Amniotic epithelial cell (primary cell): ENCODE measurements around the gene ZRANB1.

ENCODE experiments used
- DNase-seq: peaks from one replicate; pipeline ENCODE4 v3.0.0-alpha.2; 2010; ENCODE audit warnings: low read depth

ZRANB1 gene

DNA sequence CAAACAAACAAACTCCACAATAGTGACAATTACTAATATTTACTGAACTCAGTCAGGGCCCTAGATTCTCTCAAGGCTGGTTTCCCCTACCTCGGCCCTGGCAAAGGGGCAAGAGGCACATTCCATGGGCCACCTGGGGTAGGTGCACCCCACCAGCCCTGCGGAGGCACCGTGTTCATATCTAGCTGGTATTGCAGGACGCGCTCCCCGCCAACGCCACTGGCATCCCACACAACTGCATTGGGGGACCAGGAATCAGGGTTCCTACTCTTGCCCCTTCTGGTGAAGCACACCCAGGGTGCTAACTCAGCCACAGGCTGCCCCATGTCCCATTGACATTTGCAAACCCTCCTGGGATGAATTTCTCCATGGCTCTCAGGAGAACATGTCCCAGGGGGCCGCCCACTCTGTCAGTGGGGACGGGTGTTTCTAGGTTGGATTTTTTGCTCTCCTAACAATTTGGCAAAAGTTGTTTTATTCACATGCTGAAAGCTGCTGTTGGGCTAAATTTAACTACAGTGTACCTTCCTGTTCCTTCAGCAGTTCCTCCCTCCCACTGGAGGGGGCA is 76.7 kb downstream of the ZRANB1 start:
- DNase-seq, result no peak

DNA sequence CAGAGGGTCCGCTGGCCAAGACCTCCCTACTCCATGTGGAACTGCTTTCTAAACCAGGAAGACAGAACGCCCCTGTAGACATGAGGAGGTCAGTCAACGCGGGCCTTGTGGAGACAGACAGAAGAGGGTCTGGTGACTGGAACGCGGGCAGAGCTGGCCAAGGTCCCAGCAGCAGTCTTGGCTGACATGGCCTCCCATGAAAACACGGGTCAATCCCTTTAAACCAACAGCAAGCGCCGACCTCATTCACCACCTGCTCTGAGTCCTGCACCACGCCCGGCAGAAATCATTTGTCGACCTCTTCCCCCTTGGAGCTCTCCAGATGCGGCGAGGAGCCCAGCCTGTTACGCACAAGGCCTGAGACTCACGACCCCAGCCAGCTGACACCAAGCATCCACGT is 78.5 kb downstream of the ZRANB1 start:
- no peak for DNase-seq

DNA sequence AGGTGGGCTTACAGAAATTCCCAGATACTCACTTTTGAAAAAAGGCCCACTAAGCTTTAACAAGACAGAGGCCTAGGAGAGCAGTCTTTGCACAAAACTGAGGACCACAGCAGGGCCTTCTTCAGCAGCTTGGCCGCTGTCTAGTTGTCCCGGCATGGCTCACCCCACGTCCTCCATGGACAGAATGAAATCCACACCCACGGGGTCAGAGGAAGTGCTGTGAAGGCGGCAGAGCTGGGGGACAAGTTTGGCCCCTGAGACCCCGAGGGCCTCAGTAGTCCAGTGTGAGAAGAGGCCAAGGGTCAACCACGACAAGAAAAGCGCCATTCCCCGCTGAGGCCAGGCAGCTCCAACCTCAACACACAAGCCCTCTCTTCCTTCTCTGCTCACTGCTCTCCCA is 78.9 kb downstream of the ZRANB1 start:
- no peak for DNase-seq

DNA sequence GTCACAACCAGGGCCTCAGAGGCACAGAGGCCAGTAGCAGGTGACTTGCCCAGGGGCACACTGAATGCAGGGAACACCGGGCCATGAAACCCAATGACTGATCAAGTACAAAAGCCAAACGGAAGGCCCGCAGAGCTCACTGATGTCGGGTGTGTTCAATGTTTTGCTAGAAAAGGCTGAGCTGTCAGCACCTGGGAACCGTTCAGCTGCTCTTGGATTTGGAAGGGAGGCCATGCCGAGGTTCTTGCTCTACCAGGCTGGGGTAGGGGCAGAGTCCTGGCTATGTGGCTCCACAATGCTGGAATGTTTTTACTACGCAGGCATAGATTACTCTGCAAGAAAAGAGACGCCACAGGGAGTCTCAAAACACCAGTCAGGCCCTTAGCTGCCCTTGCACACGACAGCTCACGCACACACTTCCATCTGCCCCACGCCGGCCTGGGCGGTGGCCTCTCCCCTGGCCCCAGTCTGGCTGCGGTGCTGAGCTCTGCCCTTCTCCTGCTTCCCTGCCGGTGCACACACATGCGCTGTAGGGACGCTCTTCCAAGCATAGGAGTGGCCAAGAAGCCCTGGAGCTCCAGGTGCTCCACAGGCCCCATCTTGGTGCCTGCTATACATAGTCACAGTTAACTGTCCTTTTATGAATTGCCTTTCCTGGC is 79.9 kb downstream of the ZRANB1 start:
- no peak for DNase-seq

DNA sequence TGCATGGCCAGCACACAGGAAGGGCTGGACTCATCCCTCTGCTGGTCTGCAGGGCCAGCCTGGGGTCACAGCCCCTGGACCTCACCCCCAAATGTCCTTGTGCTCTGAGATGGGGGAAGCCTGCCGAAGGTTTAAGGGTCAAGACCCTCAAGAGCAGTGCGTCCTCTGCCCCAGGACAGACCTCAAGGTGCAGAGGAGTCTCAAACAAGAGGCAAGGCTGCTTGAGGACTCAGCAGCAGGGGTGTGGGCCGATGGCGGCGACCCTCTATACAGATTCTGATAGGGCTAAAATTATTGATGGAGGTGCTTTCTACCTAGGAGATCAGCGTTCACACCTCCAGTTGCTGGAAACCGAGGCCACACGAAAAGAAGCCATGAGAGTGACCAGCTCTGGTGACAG is 80.7 kb downstream of the ZRANB1 start:
- no peak for DNase-seq

DNA sequence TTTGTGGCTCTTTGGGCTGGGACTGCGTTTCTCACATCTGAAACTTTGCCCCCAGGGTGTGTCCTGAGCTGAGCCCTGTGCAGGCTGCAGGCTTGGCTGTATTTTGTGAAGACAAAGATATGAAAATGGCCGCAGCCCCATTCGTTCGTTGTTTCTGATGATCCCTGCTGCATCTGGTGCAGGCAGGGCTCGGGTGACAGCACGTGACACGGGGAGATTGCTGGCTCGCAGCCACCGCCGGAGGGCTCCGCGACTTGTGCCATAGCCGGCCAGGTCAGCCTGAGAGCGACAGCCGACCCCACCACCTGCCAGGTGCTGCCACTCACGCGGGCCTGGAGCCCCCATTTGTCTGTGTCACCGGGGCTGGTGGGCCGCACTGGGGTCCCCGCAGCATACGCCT is 81.3 kb downstream of the ZRANB1 start:
- DNase-seq, result no peak

DNA sequence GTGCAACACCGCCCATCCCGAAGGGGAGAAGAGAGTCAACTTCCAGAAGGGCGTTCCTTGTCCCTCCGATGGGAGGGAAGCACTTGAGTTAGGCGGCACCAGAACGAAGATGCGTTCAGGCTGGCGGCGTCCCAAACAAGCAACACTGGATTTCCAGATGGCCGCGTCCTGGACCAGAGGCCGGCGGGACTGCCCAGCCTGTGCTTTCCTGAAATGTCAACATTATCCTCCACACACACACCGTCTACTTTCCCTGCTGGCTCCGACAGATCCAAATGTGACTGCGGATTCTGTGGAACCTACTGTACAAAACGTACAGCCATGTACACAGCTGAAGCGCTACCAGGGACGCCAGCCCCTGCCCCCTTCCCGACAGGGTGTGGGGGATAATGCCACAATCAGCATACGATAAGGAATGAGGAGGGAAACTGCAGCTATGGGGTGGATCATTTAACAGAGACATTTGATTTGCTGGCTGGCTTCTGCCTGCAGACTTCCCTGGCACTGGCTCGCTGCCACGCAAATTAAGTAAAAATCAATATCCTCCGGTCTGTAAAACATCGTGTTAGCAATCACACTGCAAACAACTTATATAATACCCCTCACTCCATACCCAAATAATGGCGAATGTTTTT is 82.1 kb downstream of the ZRANB1 start:
- no peak for DNase-seq

DNA sequence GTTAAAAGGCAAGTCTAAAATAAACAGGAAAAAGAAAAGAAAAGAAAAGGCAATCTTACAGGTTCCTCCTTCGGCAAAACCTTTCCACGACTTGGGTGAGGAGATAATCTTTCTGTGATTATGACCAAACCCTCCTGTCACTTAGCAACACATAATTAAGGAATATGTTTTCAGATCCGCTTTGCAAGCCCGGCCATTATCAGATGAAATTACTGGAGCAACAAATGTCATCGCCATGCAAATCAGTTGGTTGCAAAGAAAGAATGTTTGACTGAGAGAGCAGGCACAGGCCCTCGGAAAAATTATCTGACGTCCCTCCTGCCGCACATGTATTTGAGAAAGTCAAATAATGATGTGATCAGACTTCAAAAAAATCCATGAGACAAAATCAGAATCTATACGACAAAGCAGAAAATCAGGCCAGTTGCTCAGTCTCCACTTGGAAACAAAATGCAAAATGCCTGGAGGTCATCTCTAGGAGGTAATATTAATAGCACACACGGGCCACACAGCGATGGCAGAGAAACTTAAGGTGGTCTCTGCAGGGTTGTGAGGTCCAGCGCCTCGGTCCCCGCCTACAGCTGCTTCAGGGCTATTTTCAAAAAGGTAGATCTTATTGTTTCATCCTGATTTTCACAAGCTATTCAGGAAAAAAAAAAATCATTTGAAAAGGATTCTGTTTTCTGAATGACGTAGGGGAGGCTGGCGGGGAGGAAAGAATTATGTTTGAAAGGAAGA is 82.7 kb downstream of the ZRANB1 start:
- DNase-seq, result no peak

DNA sequence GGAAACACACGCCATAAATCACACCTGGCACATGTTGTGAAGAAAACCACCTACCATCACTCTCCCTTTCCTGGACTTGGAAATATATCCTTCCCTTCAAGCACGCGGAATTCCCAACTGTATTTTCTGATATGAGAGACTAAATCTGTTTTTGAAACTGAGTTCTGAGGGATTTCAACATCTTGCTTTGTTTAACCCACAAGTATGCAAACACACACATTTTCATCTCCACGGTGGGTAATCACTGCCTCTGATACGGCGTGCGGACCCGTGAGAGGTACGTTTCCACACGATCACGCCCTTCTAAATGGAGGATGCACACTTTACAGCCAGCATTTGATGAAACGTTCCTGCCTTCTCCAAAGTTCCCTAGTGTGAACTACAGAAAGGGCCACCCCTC is 83.4 kb downstream of the ZRANB1 start:
- DNase-seq, result peak; percentile 87

DNA sequence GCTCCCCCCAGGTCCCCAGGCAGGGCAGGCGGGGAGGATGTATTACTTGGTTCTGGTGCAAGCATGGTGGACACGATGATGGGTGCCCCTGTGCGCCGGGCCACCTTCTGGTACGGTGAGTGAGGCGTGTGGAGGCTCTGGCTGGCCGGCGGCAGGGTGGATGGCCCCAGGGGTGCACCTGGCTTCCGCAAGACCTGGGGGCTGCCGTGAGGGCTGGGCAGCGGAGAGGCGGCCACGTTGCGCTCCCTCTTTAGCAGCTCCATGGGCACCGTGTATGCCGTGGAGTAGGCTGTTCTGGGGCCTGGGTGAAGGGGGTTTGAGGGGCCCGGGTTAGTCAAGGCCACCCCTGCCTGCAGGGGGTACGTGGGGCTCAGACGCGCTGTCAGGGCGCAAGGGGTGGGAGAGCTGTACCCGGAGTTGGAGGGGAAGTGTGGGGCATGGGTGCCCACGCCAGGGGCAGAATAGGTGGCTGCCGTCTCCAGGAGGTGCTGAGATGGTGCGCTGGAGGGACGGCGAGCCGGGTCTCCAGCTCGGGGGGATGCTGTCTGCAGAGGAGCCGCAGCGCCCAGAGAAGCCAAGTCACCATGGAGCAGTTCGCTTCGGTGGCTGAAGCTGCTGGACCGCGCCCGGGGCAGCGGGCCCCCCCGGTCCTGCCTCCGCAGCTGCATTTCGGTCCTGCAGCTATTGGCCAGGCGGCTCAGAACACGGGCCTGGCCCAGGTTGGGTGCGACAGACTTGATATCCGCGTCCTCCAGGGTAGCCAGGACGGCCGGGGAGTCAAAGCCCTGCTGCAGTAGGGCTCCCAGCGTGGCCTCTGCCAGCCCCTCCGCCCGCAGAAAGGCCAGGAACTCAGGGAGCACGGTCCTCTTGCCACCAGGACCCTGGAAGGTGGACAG is 84.4 kb downstream of the ZRANB1 start:
- no peak for DNase-seq

DNA sequence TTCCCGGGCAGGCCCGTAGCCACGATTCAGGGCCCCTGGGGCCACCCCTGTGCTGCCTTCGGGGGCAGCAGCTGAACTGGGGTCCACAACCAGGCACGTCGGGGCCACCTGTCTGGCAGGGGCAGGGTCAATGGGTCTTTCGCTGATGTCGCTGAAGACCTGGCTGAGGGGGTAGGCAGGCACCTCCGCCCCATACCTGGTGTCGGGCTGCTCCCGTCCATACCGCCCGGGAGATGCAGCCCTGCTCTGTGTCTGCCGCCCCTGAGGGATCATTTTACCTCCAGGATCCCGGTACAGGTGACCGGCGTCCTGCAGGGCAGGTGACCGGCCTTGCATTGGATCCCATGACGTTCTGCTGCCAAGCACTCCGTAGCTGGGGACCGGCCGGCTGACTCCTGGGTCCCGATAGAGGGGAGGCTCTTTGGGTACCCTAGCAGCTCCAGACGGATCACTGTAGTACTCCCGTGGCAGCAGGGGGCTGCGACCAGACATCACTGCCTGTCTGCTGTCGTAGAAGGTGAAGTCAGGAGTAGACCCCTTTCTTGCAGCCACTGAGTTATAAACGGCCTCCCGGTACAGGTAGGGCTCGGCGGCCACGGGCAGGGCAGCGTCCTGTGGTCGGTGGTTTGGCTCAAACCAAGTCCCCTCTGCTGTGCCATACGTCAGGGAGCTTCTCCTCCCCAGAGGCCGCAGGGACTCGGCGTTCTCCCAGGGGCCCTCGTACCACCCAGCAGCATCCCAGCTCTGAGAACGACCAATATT is 85.2 kb downstream of the ZRANB1 start:
- no peak for DNase-seq

DNA sequence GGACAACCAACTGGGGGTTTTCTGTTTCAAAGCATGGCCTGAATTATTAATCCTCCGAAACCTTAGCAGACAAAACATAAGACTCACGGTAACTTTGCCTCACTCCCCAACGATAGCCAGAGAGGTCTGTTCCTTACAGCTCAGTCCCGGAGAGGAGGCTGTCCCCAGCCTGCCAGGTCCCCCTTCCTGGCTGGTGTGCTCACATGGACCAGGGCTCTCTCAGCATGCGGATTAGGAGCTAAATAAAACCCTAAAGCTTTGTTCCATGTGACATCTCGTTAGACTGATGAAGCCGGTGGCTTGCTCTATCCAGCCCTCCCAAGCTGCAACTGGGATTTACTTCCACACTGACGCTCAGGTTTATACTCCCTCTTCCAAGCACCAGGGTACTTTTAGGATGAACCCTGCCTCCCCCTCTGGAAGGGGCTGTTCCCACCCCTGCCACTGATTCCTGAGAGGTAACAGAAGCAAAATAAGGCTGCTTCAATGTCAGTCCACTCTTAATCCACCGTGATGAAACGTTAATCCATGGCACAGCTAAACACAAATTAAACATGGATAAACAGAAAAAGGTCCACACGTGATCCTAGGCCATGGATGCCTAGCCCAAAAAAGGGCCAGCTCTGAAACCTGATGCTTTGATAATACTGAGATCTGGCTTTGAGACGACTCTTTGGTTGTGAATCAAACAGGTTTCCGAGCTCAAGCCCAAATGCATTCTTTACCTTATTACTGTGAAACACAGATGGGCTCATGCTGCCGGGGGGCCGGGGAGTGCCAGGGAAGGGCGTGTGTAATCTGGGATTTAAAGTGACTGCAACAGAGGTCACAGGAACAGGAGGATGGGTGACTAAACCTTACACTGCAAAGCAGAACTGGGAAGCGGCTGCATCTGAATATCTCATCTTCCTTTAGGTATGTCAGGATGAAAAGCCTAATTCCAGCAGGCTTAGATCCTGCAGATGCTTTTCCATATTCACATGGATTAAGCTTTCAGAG is 86.2 kb downstream of the ZRANB1 start:
- DNase-seq, result peak; percentile 20

DNA sequence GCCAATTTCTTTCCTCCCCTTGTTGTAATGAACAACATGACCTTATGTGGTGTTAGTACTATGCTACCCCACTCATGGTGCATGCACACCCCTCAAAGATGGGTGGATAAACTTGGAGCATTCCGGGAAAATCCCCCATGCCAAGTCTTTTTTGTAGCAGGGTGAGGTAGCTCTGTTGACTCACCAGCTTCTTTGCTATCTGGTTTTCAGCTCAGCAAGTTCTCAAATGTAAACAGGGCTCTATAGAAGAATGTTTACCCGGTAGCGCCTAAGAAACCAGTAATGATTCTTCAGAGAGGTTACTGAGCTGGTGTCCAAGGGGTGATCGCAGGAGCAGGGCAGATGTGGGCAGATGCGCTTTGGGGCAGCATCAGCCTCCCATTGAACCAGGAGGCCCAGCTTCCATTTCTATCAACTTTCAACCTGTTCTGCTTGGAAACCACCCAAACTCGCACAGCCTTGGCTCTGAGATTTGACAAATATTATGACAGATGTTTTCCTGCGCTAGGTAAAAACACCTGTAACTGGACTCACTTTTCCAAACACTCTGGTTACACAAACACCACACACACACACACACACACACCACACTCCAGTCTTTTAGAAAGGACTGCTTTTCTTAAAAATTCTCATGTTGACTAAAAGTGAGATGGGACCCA is 87.8 kb downstream of the ZRANB1 start:
- peak; percentile 78 for DNase-seq

DNA sequence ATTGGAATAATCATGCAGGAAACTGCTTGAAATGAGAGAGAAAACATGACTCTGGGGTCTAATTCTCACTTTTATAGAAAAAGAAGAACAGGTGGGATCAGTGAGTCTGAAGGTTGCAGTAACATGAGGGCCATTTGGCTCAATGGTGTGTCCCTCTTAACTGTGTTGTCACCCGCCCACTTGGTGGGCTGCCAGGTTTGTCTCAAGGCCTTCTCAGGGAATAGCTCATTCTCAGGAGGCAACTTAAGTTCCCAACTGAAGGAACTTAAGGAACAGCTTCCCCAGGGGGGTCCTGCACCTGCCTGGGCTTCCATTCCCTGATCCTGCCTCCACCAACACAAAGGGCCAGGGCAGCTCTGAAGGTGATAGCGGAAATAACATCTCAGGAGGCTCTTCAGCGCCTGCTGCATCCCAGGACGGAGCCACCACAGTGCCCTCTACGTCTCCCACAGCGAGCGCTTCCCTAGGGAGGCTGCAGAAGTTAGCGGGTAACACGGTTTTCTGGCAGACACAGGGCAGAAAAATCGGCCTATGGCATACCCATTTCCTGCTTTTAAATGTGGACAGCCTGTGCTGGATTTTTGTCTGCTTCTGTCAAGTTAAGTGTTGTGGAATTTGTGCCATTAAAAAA is 88.8 kb downstream of the ZRANB1 start:
- DNase-seq, result no peak

DNA sequence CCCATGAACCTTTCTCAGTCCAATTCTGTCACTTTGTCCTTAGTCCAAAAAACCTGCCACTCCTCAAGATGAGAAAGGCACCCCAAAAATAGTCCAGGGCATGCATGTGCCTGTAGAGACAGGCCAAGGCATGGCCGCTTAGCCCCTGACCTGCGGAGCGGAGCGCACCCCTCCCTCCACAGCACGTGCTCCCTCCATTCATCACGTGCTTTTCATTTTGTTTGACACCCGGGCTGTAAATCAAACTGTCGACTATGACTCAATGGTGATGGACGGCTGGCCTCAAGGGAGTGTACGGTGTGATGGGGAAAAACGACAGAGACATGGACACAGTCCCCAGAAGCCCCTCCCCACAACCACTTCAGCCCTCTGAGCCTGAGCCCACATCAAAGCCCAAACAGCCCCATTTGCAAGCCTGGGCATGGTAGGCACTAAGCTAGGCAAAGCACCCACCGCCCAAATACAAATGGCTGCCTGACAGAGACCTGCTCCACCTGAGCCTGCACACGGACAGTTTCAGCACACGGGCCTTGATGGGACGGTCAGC is 90.6 kb downstream of the ZRANB1 start:
- no peak for DNase-seq

DNA sequence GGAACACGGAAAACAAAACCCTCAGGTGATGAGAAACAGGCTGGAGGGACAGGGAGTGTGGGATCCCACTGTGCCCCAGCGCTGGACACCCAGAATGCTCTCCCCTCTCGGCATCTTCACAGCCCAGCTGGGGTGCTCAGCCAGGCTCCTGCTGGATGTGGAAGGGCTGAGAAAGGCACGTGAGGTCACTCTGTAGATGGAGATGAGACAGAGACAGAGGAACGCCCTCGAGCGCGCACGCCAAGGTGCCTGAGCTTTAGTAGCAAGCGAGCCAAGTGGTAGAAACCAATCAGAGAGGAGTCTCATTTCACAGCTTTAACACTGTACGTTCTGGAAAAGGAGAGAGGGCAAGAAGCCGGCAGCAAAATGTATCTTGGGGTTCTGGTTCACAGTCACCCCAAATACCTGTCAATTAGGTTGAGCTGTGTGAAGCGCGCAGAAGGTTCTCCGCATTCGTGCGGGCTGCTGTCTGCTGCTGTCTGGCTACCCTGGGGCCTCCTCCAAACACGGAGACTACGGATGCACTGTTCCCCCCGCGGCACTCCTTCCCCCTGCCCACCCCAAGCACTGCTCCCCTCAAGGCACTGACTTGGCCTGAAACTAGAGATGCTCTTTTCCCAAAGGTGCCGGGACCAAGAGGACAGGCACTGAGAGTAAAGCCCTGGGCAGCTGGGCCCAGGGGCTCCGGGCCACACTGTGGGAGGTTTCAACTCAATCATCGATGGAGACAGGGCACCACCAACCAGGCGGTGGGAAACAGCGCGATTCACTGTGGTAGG is 91.4 kb downstream of the ZRANB1 start:
- no peak for DNase-seq

DNA sequence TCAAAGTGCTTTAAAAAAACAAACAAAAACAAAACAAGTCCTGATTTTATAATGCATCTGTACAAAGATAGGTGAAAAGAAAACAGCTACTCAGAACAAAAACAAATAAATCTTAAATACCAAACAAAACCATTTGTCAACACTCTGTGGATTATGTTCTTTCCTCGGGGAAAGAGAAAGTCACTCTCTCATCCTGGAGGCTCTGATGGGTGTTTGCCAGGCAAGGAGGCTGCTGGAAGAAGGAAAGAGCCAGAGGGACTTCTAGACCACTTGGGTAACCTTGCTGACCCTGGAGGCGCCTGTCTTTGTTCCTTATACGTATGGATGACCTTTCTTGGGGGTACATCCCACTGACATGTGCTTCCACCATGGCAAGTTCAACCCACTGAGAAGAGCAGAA is 92.8 kb downstream of the ZRANB1 start:
- DNase-seq, result peak; percentile 51

DNA sequence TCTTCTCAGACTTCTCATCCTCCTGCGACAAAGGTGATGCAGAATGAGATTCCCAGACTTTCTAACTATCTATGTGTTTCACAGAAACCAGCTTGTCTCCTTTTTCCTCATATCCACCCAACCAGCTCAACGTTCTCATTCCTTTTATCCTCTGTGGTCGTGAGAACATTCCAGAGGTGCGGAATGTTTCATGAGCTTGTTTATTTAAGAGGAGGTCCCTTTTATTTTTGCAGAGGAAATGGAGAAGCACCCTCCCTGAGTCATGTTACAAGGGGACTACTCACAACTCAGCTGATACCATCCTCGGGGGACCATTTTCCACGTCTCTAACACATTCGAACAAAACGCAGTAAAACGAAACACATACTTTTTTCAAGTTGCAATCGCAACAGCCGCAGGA is 93.2 kb downstream of the ZRANB1 start:
- DNase-seq, result peak; percentile 92
